Measurements from ENCODE around the gene TNFAIP8L2.

- no peak for TF ChIP-seq JUN (IDR thresholded peaks at IDR 0.05)
- TF ChIP-seq POLR2A (IDR thresholded peaks at IDR 0.05; ENCODE audit: low read length), result no peak
- TF ChIP-seq, protein P1, sequence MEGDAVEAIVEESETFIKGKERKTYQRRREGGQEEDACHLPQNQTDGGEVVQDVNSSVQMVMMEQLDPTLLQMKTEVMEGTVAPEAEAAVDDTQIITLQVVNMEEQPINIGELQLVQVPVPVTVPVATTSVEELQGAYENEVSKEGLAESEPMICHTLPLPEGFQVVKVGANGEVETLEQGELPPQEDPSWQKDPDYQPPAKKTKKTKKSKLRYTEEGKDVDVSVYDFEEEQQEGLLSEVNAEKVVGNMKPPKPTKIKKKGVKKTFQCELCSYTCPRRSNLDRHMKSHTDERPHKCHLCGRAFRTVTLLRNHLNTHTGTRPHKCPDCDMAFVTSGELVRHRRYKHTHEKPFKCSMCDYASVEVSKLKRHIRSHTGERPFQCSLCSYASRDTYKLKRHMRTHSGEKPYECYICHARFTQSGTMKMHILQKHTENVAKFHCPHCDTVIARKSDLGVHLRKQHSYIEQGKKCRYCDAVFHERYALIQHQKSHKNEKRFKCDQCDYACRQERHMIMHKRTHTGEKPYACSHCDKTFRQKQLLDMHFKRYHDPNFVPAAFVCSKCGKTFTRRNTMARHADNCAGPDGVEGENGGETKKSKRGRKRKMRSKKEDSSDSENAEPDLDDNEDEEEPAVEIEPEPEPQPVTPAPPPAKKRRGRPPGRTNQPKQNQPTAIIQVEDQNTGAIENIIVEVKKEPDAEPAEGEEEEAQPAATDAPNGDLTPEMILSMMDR (IDR thresholded peaks at IDR 0.05), result peak; percentile 86
These were observed 39.9 kb downstream of the TNFAIP8L2 start for GRCh38 chr1:151196292-151196800.

Measured in A549 (cell line).